GM18870 (cell line): ENCODE results near the gene DPY19L3.
"Not testable (repeated sequence)": the region's sequence is repeated elsewhere in the genome, so short reads cannot be mapped to it uniquely, and the experiment has no call there.

Source experiments
- ATAC-seq: cut with Tn5 transposase; IDR thresholded peaks from one replicate; pipeline ENCODE4 v1.9.1; 2021; ENCODE audit warnings: moderate library complexity; ENCODE audit not compliant: unreplicated experiment

DPY19L3 gene, protein sequence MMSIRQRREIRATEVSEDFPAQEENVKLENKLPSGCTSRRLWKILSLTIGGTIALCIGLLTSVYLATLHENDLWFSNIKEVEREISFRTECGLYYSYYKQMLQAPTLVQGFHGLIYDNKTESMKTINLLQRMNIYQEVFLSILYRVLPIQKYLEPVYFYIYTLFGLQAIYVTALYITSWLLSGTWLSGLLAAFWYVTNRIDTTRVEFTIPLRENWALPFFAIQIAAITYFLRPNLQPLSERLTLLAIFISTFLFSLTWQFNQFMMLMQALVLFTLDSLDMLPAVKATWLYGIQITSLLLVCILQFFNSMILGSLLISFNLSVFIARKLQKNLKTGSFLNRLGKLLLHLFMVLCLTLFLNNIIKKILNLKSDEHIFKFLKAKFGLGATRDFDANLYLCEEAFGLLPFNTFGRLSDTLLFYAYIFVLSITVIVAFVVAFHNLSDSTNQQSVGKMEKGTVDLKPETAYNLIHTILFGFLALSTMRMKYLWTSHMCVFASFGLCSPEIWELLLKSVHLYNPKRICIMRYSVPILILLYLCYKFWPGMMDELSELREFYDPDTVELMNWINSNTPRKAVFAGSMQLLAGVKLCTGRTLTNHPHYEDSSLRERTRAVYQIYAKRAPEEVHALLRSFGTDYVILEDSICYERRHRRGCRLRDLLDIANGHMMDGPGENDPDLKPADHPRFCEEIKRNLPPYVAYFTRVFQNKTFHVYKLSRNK

DNA sequence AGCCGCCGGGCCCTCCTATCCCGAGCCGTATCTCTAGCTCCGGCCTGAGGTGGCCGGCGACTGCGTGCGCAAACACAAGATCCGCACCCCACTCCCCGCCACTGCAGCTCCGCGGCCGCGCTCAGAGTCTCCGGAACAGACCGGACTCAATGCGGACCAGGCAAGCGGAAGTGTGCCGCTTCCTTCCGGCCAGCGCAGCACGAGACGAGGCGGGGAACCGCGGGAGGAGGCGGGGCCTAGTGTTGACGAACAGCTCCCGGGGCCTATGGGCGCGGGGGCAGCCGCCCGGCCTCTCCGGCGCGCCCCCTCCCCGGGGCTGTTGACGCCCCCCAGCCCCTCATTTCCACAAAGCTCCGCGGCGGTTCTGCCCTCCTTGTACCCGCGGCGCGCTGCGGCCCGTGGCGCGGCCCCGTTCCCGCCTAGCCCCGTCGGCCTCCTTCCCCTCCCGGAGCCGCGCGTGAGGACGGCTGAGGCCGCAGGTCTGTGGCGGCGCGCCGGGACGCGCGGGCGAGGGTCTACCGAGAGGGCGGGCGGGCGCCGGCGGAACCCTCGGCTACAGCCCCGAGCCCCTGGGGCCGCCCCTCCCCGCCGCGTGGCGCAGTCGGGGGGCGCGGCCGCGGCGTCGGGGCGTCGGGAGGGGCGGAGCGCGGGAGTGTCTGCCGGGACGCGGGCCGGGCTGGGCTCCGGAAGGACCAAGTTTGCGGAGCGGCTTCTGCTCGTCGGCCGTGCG lies at the start of gene DPY19L3:
TSS of gene DPY19L3 (plus strand) at position 340 of the 730 bp plus-strand sequence. CDS start 2,484 bp downstream, outside the sequence.
- peak; percentile 90 for ATAC-seq

DNA sequence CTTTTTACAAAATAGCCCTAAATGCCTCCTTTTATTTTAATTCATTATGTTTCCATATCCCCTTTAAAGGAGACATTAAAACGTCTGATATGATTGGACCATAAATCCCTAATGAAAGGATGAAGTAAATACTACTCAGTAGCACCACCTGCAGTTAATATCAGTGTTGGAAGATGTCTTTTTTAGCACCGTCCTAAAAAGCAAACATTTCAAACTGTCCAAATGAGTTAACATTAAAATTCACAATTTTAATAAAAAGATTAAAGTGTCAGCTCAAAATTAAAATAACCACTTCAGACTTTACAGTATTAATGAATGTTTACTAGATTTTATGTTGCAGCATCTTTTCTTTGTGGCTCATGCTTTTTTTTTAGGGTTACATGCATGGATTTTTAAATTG lies 47.9 kb upstream of the DPY19L3 start:
- no peak for ATAC-seq

DNA sequence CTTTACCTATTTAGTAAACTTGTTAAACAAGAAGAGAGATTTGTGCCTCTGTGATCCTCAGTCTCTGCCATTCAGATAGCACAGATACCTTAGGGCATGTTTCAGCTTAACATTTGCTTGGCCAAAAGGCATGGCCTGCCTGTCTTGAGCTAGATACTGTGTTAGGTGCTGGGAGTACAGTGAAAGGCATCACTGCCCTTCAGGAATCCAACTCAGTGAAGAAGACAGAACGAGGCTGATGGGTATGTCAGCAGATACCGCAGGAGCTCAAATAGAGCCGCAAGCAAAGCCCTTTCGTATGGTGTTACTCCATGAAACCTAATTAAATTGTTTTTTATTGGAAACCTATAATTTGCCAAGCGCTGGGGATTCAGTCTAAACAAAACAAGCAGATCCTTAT lies 47.2 kb upstream of the DPY19L3 start:
- no peak for ATAC-seq

DNA sequence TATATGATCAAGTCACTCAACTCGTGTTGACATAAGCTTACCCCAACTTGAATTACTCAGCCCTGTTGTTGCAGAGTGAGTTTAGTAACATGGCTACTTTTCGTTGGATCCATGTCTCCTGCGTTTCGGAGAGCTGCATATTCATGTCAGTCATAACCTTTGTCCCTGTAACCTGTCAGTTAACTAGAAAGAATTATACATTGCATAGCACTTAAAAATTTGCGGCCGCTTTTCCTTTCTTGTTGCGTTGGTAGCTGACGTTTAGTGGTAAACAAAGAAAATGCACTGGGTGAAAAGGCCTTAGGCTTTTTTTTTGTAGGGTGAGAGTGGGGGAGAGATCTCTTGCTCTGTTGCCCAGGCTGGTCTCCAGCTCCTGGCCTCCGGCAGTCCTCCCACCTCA lies 46.0 kb upstream of the DPY19L3 start:
- ATAC-seq, result no peak

DNA sequence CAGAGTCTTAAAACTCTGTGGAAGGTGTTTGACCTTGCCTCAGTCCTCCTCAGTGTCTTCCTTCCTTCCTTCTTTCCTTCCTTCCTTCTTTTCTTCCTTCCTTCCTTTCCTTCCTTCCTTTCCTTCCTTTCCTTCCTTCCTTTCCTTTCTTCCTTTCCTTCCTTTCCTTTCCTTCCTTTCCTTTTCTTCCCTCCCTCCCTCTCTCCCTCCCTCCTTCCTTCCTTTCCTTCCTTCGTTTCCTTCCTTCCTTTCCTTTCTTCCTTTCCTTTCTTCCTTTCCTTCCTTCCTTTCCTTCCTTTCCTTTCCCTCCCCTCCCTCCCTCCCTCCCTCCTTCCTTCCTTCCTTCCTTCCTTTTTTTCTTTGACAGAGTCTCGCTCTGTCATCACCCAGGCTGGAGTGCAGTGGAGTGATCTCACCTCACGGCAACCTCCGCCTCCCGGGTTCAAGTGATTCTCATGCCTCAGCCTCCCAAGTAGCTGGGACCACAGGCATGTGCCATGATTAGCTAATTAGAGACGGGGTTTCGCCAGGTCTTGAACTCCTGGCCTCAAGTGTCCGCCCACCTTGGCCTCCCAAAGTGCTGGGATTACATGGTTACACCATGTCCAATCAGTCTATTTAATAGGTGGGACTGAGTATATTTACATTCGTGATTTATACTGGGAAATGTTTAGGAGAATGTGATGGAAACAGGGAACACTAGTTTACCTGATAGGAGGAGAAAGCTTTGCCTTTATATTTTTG lies 43.8 kb upstream of the DPY19L3 start:
- ATAC-seq, result no peak

DNA sequence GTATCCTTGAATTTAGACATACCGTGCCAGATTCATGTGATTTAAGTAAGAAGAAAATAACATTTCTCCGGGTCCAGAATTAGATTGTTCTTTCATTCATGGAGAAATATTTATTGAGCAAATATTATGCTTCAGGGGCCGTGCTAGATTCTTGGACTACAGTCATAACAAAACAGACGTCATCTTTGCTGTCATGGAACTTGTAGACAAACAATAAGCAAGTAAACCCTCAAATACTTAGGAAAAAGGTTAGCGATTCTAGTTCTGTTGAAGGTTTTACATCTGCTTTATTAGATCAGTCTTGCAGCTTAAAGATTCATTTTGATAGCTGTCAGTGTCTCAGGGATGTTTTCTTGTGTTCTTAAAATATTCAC lies 43.3 kb upstream of the DPY19L3 start:
- no peak for ATAC-seq

DNA sequence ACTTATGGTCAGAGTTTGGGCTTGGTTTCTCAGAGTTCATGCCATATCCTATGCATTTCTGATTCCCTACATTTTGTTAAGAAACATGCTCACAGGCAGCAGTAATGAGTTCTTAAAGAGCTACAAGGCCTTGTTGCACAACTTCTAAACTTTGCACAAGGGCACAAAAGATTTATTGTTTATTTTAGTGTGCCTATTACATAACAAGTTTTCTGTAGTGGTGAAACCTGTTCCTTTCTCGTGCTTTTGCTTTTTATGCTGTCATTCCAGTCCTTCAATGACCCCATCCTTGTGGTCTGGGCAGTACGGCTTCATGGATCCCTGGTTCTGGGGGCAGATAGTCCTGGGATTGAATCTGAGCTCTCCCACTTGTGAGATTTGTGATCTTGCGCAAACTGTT lies 42.4 kb upstream of the DPY19L3 start:
- no peak for ATAC-seq

DNA sequence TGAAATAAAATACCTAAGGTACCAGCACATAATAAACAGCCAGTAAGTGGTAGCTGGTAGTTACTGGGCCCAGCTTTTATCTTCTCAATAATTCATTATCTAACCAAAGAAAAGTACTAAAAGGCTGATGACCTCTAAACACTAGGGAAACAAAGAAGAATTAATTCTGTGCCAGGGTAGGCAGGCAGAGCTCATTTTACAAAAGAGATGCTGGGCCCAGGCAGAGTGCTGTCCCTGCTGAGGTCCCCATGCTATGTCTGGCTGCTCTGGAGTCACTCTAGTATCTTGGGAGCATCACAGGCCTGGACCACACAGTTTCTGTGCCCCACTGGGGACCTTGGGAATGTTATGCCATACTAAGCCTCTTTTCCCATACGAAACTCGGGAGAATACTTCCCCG lies 41.9 kb upstream of the DPY19L3 start:
- ATAC-seq, result no peak

DNA sequence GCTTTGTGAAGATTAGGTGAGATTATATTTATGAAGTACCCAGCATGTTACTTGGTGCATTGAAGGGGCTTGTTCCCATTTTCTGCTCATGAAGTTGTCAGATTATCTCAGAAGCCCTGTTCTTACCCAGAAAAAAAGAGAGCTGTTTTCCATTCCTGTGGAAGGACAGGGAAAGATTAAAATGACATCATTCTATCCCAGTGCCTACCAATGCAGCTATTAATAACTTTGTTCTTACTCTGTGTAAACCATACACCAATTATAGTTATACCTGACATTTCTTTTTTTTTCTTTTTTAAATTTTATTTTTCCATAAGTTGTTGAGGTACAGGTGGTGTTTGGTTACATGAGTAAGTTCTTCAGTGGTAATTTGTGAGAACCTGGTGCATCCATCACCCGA lies 41.5 kb upstream of the DPY19L3 start:
- ATAC-seq, result no peak

DNA sequence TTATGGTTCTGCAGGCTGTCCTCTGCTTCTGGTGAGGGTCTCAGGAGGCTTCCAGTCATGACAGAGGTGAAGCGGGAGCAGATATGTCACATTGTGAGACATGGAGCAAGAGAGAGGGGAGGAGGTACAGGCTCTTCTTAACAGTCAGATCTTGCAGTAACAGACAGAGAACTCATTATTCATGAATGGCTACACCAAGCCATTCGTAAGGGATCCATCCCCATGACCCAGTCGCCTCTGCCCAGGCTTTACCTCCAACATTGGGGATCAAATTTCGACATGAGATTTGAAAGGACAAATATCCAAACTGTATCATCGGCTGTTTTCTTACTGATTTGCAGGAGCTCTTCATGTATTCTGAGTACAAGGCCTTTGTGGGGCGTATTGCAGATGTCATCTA lies 38.5 kb upstream of the DPY19L3 start:
- no peak for ATAC-seq

DNA sequence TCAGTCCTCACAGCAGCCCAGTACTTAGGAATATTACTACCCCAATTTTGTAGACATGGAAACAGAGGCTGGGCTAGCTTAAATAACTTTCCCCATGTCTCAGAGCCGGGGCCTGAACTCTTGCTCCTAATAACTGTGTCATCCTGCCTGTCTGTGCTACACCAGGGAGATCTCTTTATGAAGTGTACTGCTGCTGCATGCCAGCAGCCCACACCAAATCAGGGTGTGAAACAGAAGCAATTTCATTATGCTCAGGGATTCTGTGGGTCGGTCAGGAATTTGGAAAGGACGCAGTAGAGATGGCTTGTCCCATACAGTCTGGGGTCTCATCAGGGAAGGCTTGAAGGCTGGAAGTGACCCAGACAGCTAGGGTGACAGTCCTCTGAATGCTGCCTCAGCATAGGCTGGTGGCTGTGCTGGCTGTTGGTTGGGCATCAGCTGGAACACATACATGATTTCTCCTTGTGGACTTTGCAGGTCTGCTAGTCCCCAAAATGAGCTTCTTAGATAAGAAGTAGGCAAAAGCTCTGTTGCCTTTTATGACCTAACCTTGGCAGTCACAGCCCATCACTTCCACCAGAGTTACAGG lies 37.5 kb upstream of the DPY19L3 start:
- ATAC-seq, result no peak

DNA sequence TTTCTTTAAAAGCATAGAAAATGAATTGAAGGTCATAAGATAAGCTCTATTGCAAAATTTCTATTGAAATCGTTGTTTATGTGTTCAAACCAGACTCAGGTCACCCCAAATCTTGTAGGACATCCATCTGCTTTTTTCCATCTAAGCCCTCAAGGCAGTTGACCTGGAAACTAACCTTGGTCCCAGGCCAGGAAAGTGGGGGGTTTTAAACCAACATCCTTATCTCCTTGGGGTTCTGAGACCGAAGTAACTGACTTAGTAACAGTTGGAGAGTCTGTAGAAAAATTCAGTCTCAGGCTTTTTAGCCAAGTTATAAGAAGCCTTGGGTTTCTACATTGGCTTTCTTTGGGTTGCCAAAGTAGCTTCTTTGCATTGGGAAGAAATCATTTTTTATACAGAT lies 36.8 kb upstream of the DPY19L3 start:
- ATAC-seq, result no peak

DNA sequence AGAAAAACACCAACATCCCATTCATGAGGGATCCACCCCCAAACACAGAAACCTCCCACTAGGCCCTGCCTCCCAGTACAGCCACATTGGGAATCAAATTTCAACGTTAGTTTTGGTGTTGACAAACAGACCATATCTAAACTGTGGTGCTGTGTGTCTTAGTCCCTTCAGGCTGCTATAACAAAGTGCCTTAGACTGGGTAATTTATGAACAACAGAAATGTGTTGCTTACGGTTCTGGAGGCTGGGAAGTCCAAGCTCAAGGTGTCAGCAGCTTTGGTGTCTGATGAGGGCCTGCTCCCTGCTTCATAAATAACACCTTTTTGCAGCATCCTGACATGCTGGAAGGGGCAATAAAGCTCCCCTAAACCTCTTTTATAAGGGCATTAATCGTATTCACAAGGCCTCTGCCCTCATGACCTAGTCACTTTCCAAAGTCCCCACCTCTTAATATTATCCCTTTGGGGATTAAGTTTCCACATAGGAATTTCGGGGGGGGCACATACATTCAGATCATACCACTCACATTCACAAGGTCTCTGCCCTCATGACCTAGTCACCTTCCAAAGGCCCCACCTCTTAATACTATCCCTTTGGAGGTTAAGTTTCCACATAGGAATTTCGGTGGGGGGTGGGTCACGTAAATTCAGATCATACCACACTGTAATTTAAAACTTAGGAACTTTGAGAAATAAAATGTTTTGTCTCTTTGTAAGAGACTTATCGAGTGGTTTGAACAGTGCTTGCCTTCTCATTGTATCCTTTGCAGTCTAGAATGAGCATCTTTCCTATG lies 32.6 kb upstream of the DPY19L3 start:
- ATAC-seq, result no peak

DNA sequence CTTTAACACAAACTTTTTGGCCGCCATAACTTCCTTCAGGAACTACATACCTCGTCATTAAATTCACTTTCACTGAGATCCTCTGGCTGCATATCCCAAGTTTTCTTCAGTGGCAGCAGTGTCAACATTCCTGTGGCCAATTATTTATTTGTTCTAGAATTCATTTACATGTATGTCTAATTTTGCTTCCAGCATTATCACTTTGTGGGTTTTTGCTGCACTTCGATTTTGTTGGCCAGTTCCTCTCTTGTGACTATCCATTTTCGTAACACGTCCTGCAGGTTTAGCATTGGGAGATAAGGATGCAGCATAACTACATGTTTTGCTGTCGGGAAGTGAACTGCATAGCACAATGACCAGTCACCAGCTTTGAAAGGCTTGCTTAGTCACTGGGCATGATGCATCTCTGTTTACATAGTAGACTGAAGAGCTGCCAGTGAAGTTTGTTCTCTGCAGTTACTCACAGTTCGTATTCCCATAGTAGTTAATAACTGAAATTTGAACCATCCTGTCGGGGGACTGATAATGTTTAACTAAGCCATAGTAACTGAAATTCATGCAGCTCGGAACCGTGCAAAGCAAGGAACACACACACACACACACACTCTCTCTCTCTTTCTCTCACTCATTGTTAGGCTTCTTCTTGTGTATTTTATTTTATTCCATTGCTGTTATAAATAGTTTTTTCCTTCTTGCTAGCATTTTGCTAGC lies 31.8 kb upstream of the DPY19L3 start:
- no peak for ATAC-seq

DNA sequence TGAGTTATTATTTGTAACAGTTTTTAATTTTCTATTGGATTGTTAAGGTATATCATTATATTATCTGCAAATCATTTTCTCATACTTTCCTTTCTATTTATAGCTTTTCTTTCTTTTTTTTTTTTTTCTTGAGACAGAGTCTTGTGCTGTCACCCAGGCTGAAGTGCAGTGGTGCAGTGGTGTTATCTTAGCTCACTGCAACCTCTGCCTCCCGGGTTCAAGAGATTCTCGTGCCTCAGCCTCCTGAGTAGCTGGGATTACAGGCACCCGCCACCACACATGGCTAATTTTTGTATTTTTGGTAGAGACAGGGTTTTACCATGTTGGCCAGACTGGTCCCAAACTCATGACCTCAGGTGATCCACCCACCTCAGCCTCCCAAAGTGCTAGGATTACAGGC lies 31.2 kb upstream of the DPY19L3 start:
- ATAC-seq, result not testable (repeated sequence)

DNA sequence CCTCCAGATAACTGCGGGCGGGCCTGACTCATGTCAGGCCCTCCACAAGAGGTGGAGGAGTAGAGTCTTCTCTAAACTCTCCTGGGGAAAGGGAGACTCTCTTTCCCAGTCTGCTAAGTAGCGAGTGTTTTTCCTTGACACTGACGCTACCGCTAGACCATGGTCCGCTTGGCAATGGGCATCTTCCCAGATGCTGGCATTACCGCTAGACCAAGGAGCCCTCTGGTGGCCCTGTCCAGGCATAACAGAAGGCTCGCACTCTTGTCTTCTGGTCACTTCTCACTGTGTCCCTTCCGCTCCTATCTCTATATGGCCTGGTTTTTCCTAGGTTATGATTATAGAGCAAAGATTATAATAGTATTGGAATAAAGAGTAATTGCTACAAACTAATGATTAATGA lies 28.5 kb upstream of the DPY19L3 start:
- not testable (repeated sequence) for ATAC-seq

DNA sequence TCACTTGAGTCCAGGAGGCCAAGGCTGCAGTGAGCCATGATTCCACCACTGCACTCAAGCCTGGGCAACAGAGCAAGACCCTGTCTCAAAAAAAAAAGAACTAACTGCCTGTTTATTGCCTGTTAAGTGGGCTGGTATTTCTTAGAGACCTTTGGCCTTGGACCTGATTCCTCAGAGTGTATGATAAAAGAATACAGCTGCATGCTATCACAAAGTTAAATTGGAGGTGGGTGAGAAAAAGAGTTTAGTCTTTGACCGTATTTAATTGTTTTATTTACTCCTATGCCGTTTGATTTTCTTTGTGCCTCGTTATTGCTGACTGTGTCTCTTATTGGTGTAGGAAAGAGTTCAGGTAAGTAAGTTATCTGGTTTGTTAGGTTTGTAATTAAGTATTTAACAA lies 25.3 kb upstream of the DPY19L3 start:
- ATAC-seq, result no peak

DNA sequence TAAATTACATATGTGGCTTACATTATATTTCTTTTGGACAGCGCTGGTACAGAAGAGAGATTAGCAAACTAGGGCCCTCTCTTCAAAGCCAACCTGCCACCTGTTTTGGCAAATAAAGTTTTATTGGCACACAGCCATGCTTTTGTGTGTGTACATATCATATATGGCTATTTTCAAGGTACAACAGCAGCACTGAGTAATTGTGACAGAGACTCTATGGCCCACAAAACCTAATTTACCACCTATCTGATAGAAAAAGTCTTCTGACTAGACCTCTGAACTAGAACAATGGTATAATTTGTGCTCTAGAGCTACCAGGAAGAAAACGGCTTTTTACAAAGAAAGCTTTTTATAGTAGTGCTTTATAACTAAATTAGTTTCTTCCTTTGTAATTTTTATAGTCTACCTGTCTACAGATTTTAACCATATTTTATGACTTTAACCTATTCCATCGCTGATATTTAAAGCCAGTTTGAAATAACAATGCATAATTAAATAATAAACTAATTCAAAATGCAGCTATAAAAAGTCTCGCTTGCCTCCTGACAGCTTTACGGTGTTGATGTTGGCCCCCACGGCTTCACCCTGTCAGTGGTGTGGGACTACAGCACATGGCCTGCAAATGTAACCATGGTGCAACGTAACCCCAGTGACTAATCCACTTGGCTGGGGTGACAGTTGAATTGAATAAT lies 17.7 kb upstream of the DPY19L3 start:
- ATAC-seq, result no peak

DNA sequence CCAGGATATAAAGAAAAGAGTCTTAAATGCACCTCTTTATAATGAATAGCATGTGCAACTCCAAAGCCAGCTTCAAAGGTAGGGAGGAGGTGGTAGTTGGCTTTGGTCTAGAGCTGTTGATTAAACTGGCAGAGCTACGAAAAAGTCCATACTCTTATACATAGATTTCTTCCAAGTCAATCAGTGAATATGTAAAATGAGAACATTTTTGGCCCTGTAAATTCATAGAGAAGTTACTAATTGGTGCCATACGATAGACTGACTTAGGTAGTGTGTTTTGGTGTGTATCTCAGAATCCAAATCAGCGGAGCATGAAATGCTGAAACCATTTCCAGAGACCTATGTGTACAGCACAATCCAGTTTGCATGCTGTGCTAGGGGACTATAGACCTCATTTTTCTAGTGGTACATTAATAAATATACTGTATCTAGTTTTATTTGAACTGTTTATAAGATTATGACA lies 17.1 kb upstream of the DPY19L3 start:
- ATAC-seq, result no peak
